GM19240 (cell line): ENCODE data around the gene GLCCI1.
"Not testable (repeated sequence)": the region's sequence is repeated elsewhere in the genome, so short reads cannot be mapped to it uniquely, and the experiment has no call there.

Experiments
- DNase-seq: peaks from one replicate; pipeline ENCODE4 v3.0.0; 2011; ENCODE audit warnings: low spot score; ENCODE audit not compliant: insufficient read length

GLCCI1 gene

GRCh38 chr7:8048067-8048466, 79.5 kb downstream of the GLCCI1 start:
- DNase-seq: not testable (repeated sequence)

DNA sequence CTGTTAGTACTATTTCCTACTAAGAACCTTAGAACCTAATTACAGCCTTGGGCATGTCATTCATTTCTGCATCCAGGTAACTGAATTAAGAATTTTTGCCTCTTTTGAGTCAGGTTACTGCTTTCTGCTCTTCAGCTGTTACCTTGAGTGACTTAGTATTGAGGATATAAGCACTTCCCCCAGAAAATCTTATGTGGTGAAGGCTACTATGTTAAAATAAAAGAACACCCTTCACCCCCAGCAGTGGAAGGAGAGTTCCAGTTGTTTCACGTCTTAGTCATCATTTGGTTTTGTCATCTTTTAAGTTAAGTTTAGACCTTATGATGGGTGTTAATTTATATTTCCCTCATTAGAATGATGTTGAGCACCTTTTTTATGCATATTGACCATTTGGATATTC, 82.8 kb downstream of the GLCCI1 start:
- no peak for DNase-seq

DNA sequence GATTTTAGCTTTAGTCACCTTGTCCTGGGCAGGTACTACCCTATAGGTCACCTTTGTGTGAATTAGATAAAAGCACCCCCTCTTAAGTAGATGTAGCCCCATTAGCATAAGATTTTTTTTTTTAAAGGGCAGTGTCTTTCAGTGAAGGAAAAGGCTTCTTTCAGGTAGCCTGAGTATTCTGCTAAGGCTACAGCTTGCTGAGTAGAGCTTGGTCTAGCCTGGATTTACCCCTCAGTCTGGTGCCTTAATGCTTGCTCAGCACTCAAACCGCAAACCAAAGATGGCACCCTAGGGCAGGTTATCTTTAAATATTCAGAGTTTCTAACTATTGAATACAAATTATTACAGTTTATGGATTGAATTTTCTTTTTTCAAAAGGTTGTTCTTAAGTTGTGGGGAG, 83.4 kb downstream of the GLCCI1 start:
- DNase-seq: no peak

DNA sequence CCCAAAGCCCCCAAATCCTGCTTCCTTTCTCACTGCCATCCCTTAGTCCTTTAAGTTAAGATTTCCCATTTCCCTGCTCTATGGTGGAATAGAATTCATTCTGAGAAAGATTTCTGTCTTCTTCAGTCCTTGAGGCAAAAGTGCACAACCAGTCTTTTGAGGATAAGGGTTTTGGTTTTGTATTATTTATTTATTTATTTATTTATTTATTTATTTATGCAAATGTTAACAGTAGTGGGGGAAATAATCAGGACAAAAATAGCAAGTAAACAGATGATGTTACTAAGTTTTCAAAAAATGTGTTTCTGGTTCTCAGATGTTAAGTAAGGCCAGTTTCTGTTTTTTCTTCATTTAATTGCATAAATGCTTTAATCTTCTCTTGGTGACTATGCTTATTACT, 84.2 kb downstream of the GLCCI1 start:
- DNase-seq: no peak

DNA sequence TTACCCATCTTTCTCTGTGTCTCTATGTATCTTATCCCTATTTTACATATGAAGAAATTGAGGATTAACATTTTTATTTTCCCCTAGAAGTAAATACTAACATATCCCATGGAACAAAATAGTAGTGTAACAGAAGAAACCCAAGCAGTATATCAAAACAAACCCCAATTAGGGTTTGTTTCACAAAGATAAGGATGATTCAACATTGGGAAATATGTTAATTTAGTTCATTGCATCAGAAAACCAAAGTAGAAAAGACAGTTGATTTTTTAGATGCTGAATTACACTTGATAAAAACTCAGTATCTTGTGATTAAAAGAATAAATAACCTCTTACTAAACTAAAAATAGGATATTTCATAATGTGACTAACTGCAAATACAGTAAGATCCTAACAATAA, 87.8 kb downstream of the GLCCI1 start:
- no peak for DNase-seq

DNA sequence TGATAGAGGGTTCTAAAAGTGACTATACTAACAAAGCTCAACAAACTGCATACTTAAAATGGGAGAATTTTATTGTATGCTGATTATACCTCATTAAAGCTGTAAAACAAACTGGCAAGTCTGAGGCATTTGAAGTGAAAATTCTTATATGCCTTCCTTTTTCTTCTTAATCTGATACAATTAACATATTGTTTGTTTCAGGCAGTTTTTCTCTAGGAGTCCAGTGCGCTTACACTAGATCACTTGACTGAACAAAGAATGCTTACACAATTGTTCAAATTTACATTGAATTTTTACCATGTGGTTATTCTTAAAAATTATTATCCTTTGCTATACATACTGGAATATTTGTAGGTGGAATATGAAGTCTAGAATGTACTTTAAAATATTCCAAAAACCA, 89.0 kb downstream of the GLCCI1 start:
- no peak for DNase-seq

DNA sequence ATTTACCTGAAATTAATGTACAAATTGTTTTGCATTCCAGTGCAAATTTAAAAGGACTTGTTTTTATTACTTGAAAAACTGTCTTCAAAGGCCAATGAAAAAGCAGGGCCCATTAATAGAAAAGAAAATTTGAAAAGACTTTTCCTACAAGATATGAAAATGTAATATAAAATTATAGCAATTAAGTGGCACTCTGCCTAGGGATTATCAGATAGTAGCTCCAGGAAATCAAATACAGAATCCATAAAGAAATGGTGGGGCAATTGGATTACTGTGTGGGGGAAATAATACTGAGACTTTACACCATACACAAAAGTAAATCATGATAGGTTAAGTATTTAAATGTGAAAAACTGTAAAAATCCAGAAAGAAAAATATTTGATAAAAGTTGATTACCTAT, 89.7 kb downstream of the GLCCI1 start:
- DNase-seq: no peak

- DNase-seq: no peak
Measured at GRCh38 chr7:8058852-8059251, 90.3 kb downstream of the GLCCI1 start.

- DNase-seq: no peak
Measured at GRCh38 chr7:8060241-8060640, 91.6 kb downstream of the GLCCI1 start.

- not testable (repeated sequence) for DNase-seq
Measured at GRCh38 chr7:8063300-8063699, 94.7 kb downstream of the GLCCI1 start.

DNA sequence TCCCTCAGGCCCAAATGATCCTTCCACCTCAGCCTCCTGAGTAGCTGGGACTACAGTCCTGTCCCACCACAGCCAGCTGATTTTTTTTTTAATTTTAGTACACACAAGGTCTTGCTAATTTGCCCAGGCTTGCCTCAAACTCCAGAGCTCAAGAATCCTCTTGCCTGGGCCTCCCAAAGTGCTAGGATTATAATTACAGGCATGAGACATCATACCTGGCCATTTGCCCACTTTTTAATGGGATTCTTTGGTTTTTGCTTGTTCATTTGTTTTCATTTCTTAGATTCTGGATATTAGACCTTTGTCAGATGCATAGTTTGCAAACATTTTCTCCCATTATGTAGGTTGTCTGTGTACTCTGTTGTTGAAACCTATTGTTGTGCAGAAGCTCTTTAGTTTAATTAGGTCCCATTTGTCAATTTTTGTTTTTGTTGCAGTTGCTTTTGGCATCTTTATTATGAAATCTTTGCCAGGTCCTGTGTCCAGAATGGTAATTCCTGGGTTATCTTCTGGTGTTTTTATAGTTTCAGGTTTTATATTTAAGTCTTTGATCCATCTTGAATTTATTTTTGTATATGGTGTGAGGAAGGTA, 95.2 kb downstream of the GLCCI1 start:
- no peak for DNase-seq

- no peak for DNase-seq
Measured at GRCh38 chr7:8064828-8065227, 96.2 kb downstream of the GLCCI1 start.

DNA sequence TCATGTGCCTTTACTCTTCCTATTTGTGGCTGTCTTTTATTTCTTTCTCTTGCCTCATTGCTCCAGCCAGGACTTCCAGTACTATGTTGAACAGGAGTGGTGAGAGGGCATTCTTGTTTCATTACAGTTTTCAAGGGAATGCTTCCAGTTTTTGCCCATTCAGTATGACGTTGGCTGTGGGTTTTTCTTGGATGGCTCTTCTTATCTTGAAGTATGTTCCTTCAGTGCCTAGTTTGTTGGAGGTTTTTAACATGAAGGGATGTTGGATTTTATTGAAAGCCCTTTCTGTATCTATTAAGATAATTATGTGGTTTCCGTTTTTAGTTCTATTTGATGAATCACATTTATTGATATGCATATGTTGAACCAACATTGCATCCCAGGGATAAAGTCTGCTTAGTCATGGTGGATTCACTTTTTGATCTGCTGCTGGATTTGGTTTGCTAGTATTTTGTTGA, 96.8 kb downstream of the GLCCI1 start:
- DNase-seq: no peak

- DNase-seq: no peak
Measured at GRCh38 chr7:8068892-8069686, 100.5 kb downstream of the GLCCI1 start.

GRCh38 chr7:8070451-8071180, 102.0 kb downstream of the GLCCI1 start:
- no peak for DNase-seq

DNA sequence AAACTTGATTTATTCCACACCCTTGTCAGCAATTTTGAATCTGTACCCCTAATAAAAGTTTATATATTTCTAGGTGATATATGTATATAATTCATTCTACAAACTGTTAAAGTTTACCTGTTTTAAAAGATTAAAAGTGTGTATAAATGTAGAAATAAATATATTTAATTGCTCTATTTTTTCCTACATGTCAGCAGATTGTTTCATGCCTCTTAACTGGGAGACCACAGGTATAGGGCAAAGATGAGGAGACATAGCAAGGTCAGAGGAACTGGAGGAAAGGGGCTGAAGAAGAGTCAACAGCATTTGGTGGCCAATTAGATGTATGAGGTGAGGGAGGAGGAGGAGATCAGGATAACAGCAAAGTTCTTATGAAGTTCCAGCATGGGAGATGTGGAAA, 109.8 kb downstream of the GLCCI1 start:
- no peak for DNase-seq

GRCh38 chr7:8082762-8083161, 114.2 kb downstream of the GLCCI1 start:
- no peak for DNase-seq

DNA sequence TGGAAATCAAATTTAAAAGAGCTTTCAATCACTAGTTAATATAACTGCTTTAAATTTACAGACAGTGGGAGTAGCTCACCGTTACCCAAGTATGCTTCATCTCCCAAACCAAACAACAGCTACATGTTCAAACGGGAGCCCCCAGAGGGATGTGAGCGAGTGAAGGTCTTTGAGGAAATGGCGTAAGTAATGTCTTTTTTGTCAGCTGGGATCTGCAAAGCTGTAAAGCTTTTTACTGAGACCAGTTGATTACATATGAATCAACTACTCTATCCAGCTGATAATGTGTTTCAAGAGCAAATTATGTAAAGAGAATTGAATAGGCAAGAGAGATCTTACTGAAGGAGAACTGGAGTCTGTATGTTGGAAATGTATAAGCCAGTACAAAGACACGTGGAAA, 116.2 kb downstream of the GLCCI1 start:
- DNase-seq: no peak

- no peak for DNase-seq
Measured at GRCh38 chr7:8085420-8085819, 116.8 kb downstream of the GLCCI1 start.

DNA sequence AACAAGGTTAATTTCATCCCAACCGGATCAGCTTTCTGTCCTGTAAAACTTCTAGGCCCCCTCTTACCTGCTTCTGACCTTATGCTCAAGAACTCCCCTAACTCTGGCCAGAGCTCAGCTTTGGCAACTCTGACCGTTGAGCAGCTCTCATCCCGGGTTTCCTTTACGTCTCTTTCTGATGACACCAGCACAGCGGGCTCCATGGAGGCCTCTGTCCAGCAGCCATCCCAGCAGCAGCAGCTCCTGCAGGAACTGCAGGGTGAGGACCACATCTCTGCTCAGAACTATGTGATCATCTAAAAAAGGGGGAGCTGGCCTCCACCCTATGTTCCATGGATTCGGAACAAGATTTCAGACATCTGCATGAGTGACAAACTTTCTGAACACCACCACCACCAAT, 117.6 kb downstream of the GLCCI1 start:
- no peak for DNase-seq

DNA sequence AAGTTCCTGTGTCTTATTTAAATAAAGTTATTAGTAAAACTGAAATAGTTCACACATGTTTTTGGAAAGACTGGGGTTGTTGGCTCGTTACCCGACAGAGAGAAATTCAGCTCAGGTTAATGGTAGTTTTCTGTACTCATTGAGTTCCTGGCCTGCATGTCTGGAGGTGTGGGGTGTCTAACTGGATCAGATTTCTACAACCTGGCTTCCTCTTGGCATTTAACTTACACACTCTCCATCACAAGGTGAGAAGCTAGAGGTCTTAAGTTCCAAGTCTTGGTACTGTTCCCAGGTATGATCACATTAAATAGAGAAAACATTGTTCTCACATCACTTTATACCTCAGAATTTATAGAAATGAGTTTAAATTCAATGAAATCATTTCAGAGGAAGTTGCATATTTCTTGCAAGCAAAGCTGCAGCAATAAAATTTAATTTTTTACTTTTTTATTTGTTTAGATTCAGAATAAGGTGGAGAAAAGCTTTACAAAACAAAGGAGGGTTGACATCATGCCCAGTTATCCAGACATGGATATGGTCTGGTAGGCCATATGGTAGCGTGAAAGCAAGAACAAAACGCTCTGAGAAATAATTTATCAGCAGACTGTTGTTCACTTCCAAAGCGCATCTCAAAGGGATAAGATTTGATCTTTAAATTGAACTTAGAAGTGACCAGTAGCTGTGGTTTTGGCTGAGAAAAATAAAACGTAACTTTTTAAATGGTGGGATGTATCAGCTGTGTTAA, 120.6 kb downstream of the GLCCI1 start:
- DNase-seq: no peak

- DNase-seq: no peak
Measured at GRCh38 chr7:8092140-8092539, 123.5 kb downstream of the GLCCI1 start.
